ELR (cell line): ENCODE results near the gene GMPPA.
A peak's percentile ranks its signal among the peaks of the same experiment; 100 is the strongest.

Experiments used
- DNase-seq: peaks from one replicate; pipeline ENCODE4 v3.0.0-alpha.2; 2015; ENCODE audit warnings: low read depth

GMPPA gene

DNA sequence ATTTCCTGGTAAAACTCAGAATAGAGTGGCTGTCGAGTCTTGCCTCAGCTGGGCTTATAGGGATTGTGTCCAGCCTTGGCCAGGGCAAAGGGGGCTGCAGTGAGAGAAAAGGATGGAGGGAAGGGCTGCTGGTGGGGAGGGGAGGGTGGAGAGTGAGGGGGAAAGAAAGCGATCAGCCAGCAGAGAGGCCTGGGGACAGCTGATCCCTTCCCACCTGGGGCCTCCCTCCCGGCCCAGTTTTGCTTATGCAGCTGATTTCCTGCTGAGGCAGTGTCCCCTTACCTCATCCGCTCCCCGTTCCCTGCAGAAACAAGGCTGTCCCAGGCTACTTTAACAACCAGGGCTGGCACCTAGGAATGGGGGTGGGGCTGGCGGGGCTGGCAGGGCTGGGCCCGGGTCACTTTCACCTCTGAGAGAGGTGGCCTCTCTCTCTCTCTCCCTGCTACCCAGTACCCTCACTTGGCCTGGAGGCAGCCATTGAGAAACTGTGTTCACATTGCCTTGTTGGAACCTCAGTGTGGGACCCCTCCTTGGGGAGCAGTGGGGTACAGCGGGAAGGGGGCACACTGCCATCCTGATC, 12.2 kb upstream of the GMPPA start:
- DNase-seq, result no peak

DNA sequence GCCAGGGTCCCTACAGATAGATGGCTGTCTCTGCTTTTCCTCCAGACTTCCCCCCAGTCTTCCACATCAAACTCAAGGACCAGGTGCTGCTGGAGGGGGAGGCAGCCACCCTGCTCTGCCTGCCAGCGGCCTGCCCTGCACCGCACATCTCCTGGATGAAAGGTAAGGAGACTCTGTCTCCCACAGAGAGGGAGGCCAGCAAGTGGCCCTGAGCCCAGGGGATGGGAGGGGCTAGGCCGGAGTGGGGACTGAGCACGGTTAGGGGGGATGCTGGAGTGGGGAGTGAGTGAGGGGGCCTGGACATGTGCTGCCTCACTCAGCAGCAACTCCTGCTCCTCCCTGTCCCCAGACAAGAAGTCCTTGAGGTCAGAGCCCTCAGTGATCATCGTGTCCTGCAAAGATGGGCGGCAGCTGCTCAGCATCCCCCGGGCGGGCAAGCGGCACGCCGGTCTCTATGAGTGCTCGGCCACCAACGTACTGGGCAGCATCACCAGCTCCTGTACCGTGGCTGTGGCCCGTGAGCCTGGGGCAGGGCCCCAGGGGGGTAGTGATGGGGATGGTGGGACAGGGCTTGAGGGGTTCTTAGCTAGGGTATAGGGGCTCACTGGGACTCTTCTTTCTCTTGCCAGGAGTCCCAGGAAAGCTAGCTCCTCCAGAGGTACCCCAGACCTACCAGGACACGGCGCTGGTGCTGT, 10.4 kb upstream of the GMPPA start:
- no peak for DNase-seq

DNA sequence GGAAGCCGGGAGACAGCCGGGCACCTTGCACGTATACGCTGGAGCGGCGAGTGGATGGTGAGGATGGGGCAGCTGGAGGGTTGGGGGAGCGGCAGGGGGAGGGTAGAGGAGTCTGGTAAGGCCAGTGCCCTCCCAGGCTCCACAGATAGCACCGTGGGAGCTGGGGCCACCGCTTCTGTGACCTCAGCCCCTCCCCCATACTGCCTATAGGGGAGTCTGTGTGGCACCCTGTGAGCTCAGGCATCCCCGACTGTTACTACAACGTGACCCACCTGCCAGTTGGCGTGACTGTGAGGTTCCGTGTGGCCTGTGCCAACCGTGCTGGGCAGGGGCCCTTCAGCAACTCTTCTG, 9.9 kb upstream of the GMPPA start:
- no peak for DNase-seq

- DNase-seq, result no peak
Observed at GRCh38 chr2:219489315-219489714, 9.4 kb upstream of the GMPPA start.

DNA sequence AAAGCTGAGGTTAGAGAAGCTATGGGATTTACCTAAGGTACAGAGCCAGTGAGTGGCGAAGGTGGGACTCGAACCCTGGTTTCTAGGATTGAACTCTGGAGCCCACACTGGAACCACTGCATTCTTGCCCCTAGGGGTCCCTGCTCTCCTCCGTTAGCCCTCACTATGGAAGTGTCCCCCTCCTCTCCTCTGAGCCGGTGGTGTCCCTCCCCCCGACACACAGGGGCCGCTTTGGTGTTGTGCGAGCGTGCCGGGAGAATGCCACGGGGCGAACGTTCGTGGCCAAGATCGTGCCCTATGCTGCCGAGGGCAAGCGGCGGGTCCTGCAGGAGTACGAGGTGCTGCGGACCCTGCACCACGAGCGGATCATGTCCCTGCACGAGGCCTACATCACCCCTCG, 8.5 kb upstream of the GMPPA start:
- DNase-seq, result no peak

GRCh38 chr2:219490600-219491130, 8.0 kb upstream of the GMPPA start:
- no peak for DNase-seq

- no peak for DNase-seq
Observed at GRCh38 chr2:219491278-219491963, 7.3 kb upstream of the GMPPA start.

- DNase-seq, result no peak
Observed at GRCh38 chr2:219492575-219492974, 6.1 kb upstream of the GMPPA start.

- DNase-seq, result no peak
Observed at GRCh38 chr2:219493086-219493485, 5.6 kb upstream of the GMPPA start.

- DNase-seq, result no peak
Observed at GRCh38 chr2:219494952-219495530, 3.6 kb upstream of the GMPPA start.

- peak; percentile 83 for DNase-seq
Observed at GRCh38 chr2:219495531-219496122, 3.1 kb upstream of the GMPPA start.

DNA sequence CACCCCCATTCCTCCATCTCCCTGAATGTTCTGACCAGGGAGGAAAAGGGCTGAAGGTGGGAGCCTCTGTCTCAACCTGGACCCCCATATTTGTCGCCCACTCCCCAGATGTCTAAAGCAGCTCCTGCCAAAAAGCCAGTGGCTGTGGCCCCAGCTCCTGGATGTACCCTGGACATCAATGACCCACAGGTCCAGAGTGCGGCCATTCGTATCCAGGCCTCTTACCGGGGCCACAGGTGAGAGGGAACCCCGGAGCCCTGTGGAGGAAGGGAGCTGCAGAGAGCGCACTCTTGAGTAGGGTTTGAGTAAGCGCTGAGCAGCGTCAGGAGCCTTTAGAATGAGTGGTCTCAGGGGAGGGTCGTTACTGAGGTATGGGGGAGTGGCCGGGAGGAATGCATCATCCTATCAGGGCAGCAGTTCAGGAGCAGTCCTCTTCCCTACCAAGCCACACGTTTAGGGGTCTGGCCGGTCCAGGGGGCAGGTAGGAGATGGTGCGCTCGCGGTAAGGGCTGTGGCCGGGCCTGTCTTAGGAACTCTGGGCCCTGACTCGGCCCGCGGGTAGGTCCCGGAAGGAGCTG, 2.4 kb upstream of the GMPPA start:
- DNase-seq, result no peak

GRCh38 chr2:219496825-219497494, 1.7 kb upstream of the GMPPA start:
- no peak for DNase-seq

DNA sequence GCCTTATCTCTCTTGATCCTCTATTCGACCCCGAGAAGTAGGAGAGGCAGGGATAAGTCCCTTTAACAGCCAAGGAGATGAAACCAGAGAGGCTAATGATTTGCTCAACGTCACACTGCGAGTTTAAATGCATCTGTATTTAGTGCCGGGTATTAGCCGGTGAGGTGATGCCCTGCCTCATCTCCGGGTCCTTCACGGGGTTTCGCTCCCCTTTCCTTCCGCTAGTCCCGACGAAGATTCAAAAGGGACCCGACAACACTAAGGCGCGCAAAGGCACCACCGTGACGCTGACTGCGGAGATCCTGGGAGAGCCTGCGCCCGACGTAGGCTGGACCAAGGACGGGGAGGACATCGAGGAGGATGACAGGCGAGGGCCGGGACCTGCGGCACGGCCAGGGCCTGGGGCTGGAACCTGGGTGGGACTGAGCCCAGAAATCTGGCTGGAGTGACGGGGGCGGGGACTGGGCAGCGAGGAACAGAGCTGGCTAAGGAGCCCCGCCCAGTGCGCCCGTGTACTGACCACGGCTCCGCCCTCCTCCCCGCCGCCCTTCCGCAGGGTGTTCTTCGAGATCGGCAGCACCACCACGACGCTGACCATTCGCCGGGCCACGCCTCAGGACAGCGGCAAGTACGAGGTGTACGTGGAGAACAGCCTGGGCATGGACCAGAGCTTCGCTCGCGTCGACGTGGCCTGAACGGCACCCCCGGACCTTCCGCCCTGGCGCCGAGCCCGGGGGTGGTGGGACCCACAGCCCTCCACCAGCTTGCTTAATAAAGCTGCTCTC, 1.0 kb upstream of the GMPPA start:
- DNase-seq, result peak; percentile 90

GRCh38 chr2:219499058-219499307, 292 bp downstream of the GMPPA start:
- DNase-seq, result no peak

- no peak for DNase-seq
Observed at GRCh38 chr2:219499555-219499954, 864 bp downstream of the GMPPA start.

GRCh38 chr2:219500135-219500534, 1.4 kb downstream of the GMPPA start:
- DNase-seq, result peak; percentile 49

- DNase-seq, result no peak
Observed at GRCh38 chr2:219501849-219502248, 3.2 kb downstream of the GMPPA start.

DNA sequence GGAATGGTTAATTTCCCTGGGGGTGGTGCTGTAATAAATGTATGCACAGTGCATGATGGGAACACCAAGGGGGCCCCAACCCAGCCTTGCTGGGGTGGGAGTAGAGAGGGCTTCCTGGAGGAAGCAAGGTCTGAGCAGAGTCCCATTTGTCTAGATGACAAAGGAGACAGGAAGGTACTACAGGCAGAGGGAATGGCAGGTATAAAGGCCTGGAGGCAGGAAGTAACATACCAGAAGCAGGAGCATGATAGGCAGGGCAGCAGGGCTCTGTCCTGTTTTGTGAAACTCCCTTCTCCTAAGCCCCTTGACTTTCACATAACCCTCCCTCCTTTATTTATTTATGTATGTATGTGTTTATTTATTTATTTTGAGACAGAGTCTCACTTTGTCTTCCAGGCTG, 3.9 kb downstream of the GMPPA start:
- DNase-seq, result no peak

DNA sequence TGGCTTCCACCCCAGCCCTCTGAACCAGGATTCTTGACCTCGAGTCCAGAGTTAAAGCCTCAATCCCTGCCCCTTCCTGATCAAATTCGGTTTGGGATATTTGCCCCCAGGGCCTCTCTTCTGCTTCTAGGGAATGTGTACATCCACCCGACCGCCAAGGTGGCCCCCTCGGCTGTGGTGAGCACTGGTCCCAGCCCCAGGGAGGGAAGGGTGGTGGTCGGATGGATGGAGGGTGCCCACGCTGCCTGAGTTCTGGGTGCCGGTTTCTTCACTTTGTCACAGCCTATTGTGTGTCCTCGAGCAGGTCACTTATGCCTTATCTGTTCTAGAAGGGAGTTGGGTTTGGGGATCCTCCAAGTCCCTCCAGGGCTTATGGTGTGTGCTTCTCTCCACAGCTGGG, 6.9 kb downstream of the GMPPA start:
- no peak for DNase-seq

- DNase-seq, result no peak
Observed at GRCh38 chr2:219506153-219506801, 7.6 kb downstream of the GMPPA start.
